Activated CD8-positive, alpha-beta memory T cell treated with anti-CD3 and anti-CD28 coated beads for 24 hours (primary cell): ENCODE data around the gene SULT6B1.

Source experiments
- DNase-seq: peaks from one replicate; pipeline ENCODE4 v3.0.0-alpha.2; 2020

SULT6B1 gene

DNA sequence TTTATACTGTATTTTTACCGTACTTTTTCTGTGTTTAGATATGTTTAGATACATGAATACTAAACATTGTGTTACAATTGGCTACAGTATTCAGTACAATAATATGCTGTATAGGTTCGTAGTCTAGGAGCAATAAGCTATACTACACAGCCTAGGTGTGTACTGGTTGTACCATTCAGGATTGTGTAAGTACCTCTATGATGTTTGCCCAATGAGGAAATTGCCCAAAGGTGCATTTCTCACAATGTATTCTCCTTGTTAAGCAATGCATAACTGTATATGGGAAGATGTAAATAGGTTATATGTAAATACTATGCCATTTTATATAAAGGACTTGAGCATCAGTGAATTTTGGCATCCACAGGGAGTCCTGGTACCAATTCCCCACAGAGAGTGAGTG, 42.4 kb downstream of the SULT6B1 start:
- DNase-seq = no peak

GRCh38 chr2:37143974-37144373, 44.5 kb downstream of the SULT6B1 start:
- no peak for DNase-seq

- no peak for DNase-seq
Measured at GRCh38 chr2:37142546-37142945, 45.9 kb downstream of the SULT6B1 start.

- no peak for DNase-seq
Measured at GRCh38 chr2:37132914-37133313, 55.6 kb downstream of the SULT6B1 start.

- no peak for DNase-seq
Measured at GRCh38 chr2:37125416-37125815, 63.1 kb downstream of the SULT6B1 start.

DNA sequence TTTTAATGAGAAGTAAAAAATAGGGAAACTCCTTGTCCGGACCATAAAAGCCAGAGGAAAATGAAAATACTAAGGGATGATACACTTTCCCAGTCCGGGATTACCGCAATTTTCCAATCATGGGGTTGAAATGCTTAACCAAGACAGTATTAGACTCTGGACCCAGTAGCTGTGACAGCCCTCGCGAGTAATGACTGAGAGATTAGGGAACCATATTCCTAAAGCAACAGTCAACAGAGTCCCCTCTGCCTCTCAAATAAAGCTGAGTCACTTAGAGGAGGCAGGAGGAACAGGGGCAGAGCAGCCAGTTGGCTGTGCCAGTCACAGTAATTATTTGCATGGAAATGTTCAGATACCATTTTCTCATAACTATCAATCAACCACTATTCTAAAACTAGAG, 69.3 kb downstream of the SULT6B1 start:
- no peak for DNase-seq
